SKM-1 (cell line): ENCODE data around the gene DPP3.

Source experiments
- DNase-seq: peaks from one replicate; lab custom pipeline; 2025; ENCODE audit not compliant: unreplicated experiment; lab: John Stamatoyannopoulos, UW

DPP3 gene

DNA sequence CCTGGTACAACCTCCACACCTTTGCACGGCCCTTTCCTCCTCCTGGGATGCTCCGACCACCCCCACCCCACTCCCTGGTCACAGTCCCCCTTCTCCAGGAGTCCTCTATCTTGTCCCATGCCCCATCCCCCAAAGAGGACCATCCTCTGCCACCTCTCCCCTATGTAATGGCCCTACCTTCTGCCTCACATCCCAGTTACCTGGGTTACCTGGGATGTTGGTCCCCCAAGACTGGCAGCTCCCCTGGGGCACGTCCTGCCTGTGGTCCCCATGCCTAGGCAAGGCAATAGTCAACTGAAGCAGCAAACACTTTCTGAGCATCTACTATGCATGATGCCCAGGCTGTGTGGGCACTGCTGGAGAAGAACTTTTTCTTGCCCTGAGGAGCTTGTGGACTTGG, 75.2 kb downstream of the DPP3 start:
- DNase-seq: no peak

DNA sequence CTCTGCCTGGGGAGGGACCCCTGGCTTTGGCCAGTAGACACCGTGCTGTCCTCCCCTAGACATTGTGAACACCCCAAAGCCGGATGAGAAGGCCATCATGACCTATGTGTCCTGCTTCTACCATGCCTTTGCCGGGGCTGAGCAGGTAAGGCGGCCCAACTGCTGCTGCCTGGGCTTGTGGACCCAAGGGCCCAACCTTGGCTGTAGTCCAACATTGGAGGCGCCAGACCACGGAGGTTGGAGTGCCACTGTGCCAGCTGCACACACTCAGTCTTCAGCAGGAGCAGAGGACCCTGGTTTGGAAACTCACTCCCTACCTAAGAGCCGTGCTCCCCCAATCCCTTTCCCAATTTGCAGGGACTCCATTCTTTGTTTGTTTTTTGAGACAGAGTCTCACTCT, 75.9 kb downstream of the DPP3 start:
- DNase-seq: no peak

DNA sequence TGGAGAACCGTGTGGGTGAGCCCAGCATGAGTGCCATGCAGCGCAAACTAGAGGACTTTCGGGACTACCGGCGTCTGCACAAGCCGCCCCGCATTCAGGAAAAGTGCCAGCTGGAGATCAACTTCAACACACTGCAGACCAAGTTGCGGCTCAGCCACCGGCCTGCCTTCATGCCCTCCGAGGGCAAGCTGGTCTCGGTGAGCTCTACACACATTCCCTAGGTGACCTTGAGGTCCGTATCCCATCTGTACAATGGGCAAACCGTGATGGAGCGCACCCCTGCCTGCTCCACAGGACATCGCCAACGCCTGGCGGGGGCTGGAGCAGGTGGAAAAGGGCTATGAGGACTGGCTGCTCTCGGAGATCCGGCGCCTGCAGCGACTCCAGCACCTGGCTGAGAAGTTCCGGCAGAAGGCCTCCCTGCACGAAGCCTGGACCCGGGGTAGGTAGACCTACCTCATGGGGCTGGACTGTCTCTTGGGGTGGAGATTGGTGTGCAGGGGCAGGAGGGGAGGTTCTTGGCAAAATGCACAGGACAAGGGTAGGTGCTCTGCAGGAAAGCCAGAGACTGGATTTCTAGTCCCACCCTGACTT, 77.6 kb downstream of the DPP3 start:
- no peak for DNase-seq
